Skeletal muscle tissue (tissue), 4 donors: Measurements from ENCODE around the gene PRX. TPM values are rescaled to one million over a fixed set of nuclear protein-coding genes. Genes with fewer than 3 reads are reported as not detected.
A peak's percentile ranks its signal among the peaks of the same experiment; 100 is the strongest.

Experiments used
- H3K27ac ChIP-seq: one replicate; pipeline ENCODE4 v1.7.0; 2013; ENCODE audit warnings: mild to moderate bottlenecking, low read depth, low read length, inconsistent platforms
- H3K27me3 ChIP-seq, 3 donors: one replicate each; pipeline ENCODE4 v1.7.0; 2013; ENCODE audit warnings: low read length in 3 of 3; ENCODE audit not compliant: control insufficient read depth in 3 of 3, insufficient read depth in 3 of 3
- H3K36me3 ChIP-seq, 3 donors: one replicate each; pipeline ENCODE4 v1.7.0; 2013; ENCODE audit warnings: low read length in 3 of 3; ENCODE audit not compliant: control insufficient read depth in 3 of 3, insufficient read depth in 3 of 3
- H3K4me1 ChIP-seq, 3 donors: one replicate each; pipeline ENCODE4 v1.7.0; 2013; ENCODE audit warnings: low read length in 3 of 3, mild to moderate bottlenecking in 3 of 3; ENCODE audit not compliant: control insufficient read depth in 3 of 3, insufficient read depth in 3 of 3
- H3K4me3 ChIP-seq, 3 donors: one replicate each; pipeline ENCODE4 v1.7.0; 2013; ENCODE audit warnings: low read length in 3 of 3
- H3K9ac ChIP-seq, 3 donors: one replicate each; pipeline ENCODE4 v1.7.0; 2013; ENCODE audit warnings: low read length in 3 of 3, mild to moderate bottlenecking in 3 of 3, moderate library complexity in 2 of 3, low read depth in 1 of 3
- H3K9me3 ChIP-seq, 3 donors: one replicate each; pipeline ENCODE4 v1.7.0; 2013; ENCODE audit warnings: low read length in 3 of 3; ENCODE audit not compliant: control insufficient read depth in 3 of 3
- total RNA-seq: library from RNA; depleted of rRNA; stranded (reverse); fragments of >200 nt; gene quantifications from one replicate; pipeline ENCODE4 v1.2.3, GENCODE V29; 2014
- donor health status: Osteomylitis.

Gene PRX
- total RNA-seq, 1 donor from 2014 or later = 8.4 TPM

GRCh38 chr19:40418040-40418439, 4.9 kb upstream of the PRX start:
- Histone ChIP-seq H3K4me1 (peaks cover 37 to 45% (median 37%) of the 10 kb centered on the region in 3 donors), H3K27ac (peak overlapping the region; percentile 87)

GRCh38 chr19:40417643-40417981, 4.4 kb upstream of the PRX start:
- H3K4me3 ChIP-seq = peak overlapping the region in 1 of 3 donors; percentile 14

More at GRCh38 chr19:40418040-40418439, 4.9 kb upstream of the PRX start:
- H3K9ac ChIP-seq = peak overlapping the region; percentile 3 to 72 (median 62)
- no peaks in the 10 kb centered on the region for H3K27me3 ChIP-seq
- no peak overlapping the region for H3K4me3 ChIP-seq
- H3K9me3 ChIP-seq = no peaks in the 10 kb centered on the region
- H3K36me3 ChIP-seq = peaks cover 7 to 10% (median 8%) of the 10 kb centered on the region in 3 donors

GRCh38 chr19:40416918-40417642, 3.9 kb upstream of the PRX start:
- Histone ChIP-seq H3K9me3 (no peaks in the 10 kb centered on the region), H3K27me3 (no peaks in the 10 kb centered on the region), H3K4me1 (peaks cover 32 to 43% (median 33%) of the 10 kb centered on the region in 3 donors), H3K36me3 (peaks cover 0 to under 1% (median 0%) of the 10 kb centered on the region in 3 donors), H3K9ac (peak overlapping the region; percentile 3 to 72 (median 62)), H3K4me3 (peak overlapping the region in 1 of 3 donors; percentile 14), H3K27ac (peak overlapping the region; percentile 87)

More at GRCh38 chr19:40417643-40417981, 4.4 kb upstream of the PRX start:
- peaks cover 33 to 43% (median 33%) of the 10 kb centered on the region in 3 donors for H3K4me1 ChIP-seq
- peak overlapping the region; percentile 87 for H3K27ac ChIP-seq
- H3K9ac ChIP-seq = peak overlapping the region; percentile 3 to 72 (median 62)
- no peaks in the 10 kb centered on the region for H3K9me3 ChIP-seq
- H3K27me3 ChIP-seq = no peaks in the 10 kb centered on the region
- H3K36me3 ChIP-seq = peaks cover 3 to 6% (median 3%) of the 10 kb centered on the region in 3 donors

GRCh38 chr19:40415768-40416167, 2.6 kb upstream of the PRX start:
- no peaks in the 10 kb centered on the region for H3K36me3 ChIP-seq
- H3K27me3 ChIP-seq = no peaks in the 10 kb centered on the region
- H3K9ac ChIP-seq = no peak overlapping the region
- peaks cover 37 to 53% (median 38%) of the 10 kb centered on the region in 3 donors for H3K4me1 ChIP-seq
- no peak overlapping the region for H3K27ac ChIP-seq
- no peak overlapping the region for H3K4me3 ChIP-seq
- no peaks in the 10 kb centered on the region for H3K9me3 ChIP-seq

GRCh38 chr19:40414542-40415535, 1.7 kb upstream of the PRX start:
- peak overlapping the region; percentile 25 for H3K27ac ChIP-seq
- peak overlapping the region in 2 of 3 donors; percentile 25 to 65 for H3K9ac ChIP-seq
- H3K9me3 ChIP-seq = no peaks in the 10 kb centered on the region
- H3K4me3 ChIP-seq = no peak overlapping the region
- peaks cover 40 to 58% (median 41%) of the 10 kb centered on the region in 3 donors for H3K4me1 ChIP-seq
- H3K36me3 ChIP-seq = no peaks in the 10 kb centered on the region
- H3K27me3 ChIP-seq = no peaks in the 10 kb centered on the region

GRCh38 chr19:40412866-40413265, 312 bp downstream of the PRX start:
- no peaks in the 10 kb centered on the region for H3K27me3 ChIP-seq
- H3K9ac ChIP-seq = peak overlapping the region in 2 of 3 donors; percentile 12 to 85
- H3K36me3 ChIP-seq = no peaks in the 10 kb centered on the region
- no peaks in the 10 kb centered on the region for H3K9me3 ChIP-seq
- peaks cover 42 to 65% (median 44%) of the 10 kb centered on the region in 3 donors for H3K4me1 ChIP-seq
- peak overlapping the region; percentile 95 for H3K27ac ChIP-seq
- no peak overlapping the region for H3K4me3 ChIP-seq

GRCh38 chr19:40411958-40412499, 1.1 kb downstream of the PRX start:
- H3K27me3 ChIP-seq = no peaks in the 10 kb centered on the region
- H3K9ac ChIP-seq = peak overlapping the region; percentile 61 to 85 (median 83)
- peak overlapping the region; percentile 95 for H3K27ac ChIP-seq
- H3K4me3 ChIP-seq = peak overlapping the region in 2 of 3 donors; percentile 45 to 61
- H3K9me3 ChIP-seq = no peaks in the 10 kb centered on the region
- peaks cover 34 to 59% (median 38%) of the 10 kb centered on the region in 3 donors for H3K4me1 ChIP-seq
- H3K36me3 ChIP-seq = no peaks in the 10 kb centered on the region

- H3K27ac ChIP-seq = peak overlapping the region; percentile 95
- peak overlapping the region; percentile 61 to 85 (median 83) for H3K9ac ChIP-seq
- no peaks in the 10 kb centered on the region for H3K9me3 ChIP-seq
- peak overlapping the region in 2 of 3 donors; percentile 45 to 61 for H3K4me3 ChIP-seq
- H3K27me3 ChIP-seq = no peaks in the 10 kb centered on the region
- H3K4me1 ChIP-seq = peaks cover 33 to 55% (median 35%) of the 10 kb centered on the region in 3 donors
- no peaks in the 10 kb centered on the region for H3K36me3 ChIP-seq
Observed at GRCh38 chr19:40411125-40411842, 1.9 kb downstream of the PRX start.

GRCh38 chr19:40410030-40410389, 3.2 kb downstream of the PRX start:
- Histone ChIP-seq H3K4me3 (no peak overlapping the region), H3K9ac (no peak overlapping the region), H3K9me3 (no peaks in the 10 kb centered on the region), H3K4me1 (peaks cover 33 to 52% (median 35%) of the 10 kb centered on the region in 3 donors), H3K27me3 (no peaks in the 10 kb centered on the region), H3K27ac (no peak overlapping the region), H3K36me3 (no peaks in the 10 kb centered on the region)
